BJ (cell line): Measurements from ENCODE around the gene C1orf141. TPM values are rescaled to one million over a fixed set of nuclear protein-coding genes. Genes with fewer than 3 reads are reported as not detected.

Source experiments
- CTCF ChIA-PET: fragments of 350-600 bp; formaldehyde crosslinking; extraction: SDS; loops from one replicate; lab custom pipeline; 2021; ENCODE audit warnings: antibody characterized with exemption, inconsistent platforms; lab: Yijun Ruan, JAX
- POLR2A ChIA-PET: fragments of 300-600 bp; sonication (Branson Sonifier 250); formaldehyde crosslinking; extraction: SDS; loops from one replicate; lab custom pipeline; 2021; ENCODE audit warnings: antibody characterized with exemption; lab: Charles Lee
- DNase-seq: peaks from one replicate; pipeline ENCODE4 v3.0.0-alpha.2; 2011; ENCODE audit warnings: low read depth
- H3K27me3 ChIP-seq: 2 replicates; pipeline ENCODE4 v1.6.0; 2011; ENCODE audit warnings: low read length; ENCODE audit not compliant: control insufficient read depth, insufficient read depth
- H3K36me3 ChIP-seq: 2 replicates; pipeline ENCODE4 v1.5.1; 2011; ENCODE audit warnings: low read length; ENCODE audit not compliant: control insufficient read depth, insufficient read depth
- H3K4me3 ChIP-seq: 2 replicates; pipeline ENCODE4 v1.5.1; 2011; ENCODE audit warnings: low read depth, mild to moderate bottlenecking, control low read depth, low read length
- polyA plus RNA-seq: library from polyadenylated mRNA; depleted of rRNA; stranded (reverse); fragments of >200 nt; gene quantifications from 2 replicates; pipeline ENCODE4 v1.2.3, GENCODE V29; 2011
- TF ChIP-seq, protein P1 (sequence below): IDR thresholded peaks from 2 replicates; pipeline ENCODE4 v1.5.1; 2011; ENCODE audit warnings: low read depth, mild to moderate bottlenecking, control low read depth, inconsistent platforms, low read length, moderate library complexity; ENCODE audit not compliant: insufficient read depth

C1orf141 gene
- polyA plus RNA-seq, 1 experiment, result not detected

DNA sequence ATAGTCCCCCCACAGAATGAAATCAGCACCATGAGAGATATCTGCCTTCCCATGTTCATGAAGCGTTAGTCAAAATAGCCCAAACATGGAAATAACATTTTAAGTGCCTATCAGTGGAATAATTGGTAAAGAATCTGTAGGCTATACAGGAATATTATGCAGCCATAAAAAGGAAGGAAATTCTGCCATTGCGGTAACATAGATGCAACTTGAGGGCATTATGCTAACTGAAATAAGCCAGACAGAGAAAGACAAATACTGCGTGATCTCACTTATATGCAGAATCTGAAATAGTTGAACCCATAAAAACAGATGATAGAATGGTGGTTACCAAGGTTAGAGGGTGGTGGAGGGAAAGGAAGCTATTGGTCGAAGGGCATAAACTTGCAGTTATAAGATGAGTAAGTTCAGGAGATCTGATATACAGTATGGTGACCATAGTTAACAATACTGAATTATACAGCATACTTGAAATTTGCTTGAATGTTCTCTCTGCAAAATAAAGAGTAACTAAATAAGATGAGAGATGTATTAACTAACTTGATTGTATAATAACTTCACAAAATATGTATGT, 30.8 kb upstream of the C1orf141 start:
- no peak for DNase-seq
- Histone ChIP-seq H3K27me3 (no peaks in the 10 kb centered on the region), H3K36me3 (no peaks in the 10 kb centered on the region), H3K4me3 (no peak overlapping the region)
- ChIA-PET POLR2A (interaction anchor here (0.7 kb wide), 1 partner anchor 24 kb away, joined by 3 read pairs; no protein-coding TSS in a partner anchor), CTCF (interaction anchor here (1.1 kb wide), 1 partner anchor 17 kb away, joined by 3 read pairs; no protein-coding TSS in a partner anchor)
- TF ChIP-seq, protein P1, sequence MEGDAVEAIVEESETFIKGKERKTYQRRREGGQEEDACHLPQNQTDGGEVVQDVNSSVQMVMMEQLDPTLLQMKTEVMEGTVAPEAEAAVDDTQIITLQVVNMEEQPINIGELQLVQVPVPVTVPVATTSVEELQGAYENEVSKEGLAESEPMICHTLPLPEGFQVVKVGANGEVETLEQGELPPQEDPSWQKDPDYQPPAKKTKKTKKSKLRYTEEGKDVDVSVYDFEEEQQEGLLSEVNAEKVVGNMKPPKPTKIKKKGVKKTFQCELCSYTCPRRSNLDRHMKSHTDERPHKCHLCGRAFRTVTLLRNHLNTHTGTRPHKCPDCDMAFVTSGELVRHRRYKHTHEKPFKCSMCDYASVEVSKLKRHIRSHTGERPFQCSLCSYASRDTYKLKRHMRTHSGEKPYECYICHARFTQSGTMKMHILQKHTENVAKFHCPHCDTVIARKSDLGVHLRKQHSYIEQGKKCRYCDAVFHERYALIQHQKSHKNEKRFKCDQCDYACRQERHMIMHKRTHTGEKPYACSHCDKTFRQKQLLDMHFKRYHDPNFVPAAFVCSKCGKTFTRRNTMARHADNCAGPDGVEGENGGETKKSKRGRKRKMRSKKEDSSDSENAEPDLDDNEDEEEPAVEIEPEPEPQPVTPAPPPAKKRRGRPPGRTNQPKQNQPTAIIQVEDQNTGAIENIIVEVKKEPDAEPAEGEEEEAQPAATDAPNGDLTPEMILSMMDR, result no peak

DNA sequence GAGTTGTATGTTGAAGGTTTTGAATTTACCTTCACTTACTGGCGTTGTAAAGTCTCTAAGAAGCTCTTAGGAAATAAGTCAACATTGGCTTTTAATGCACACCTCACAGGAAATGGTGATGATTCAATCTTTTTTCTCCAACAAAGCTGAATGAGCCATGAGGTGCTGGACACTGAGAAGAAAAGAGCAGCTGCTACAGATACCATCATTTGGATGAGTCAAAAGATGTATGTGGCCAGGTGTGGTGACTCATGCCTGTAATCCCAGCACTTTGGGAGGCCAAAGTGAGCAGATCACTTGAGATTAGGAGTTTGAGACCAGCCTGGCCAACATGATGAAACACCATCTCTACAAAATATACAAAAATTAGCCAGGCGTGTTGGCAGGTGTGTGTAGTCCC, 28.2 kb upstream of the C1orf141 start:
- DNase-seq, result no peak
- Histone ChIP-seq H3K4me3 (no peak overlapping the region), H3K27me3 (no peaks in the 10 kb centered on the region), H3K36me3 (no peaks in the 10 kb centered on the region)
- POLR2A ChIA-PET, result no interaction called here
- TF ChIP-seq, protein P1, result no peak
- CTCF ChIA-PET, result interaction anchor here (1.0 to 1.8 kb wide), 2 partner anchors 10 to 14 kb away, joined by 5 to 6 read pairs; no protein-coding TSS in a partner anchor

DNA sequence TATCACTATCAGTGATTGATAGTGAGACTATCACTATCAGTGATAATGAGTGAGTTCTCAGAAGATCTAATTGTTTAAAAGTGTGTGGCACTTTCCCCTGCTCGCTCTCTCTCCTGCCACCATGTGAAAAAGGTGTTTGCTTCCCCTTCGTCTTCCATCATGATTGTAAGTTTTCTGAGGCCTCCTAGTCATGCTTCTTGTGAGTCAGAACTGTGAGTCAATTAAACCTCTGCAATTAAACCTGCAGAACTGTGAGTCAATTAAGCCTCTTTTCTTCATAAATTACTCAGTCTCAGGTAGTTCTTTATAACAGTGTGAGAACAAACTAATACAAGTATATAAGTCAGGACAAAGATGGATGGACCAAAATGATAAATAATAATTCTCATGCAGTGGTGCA, 24.5 kb upstream of the C1orf141 start:
- Histone ChIP-seq H3K4me3 (no peak overlapping the region), H3K27me3 (0 out of 2 replicates have a peak, but pooled peaks cover 2% of the 10 kb centered on the region), H3K36me3 (no peaks in the 10 kb centered on the region)
- TF ChIP-seq, protein P1, result no peak
- DNase-seq, result no peak
- ChIA-PET POLR2A (no interaction called here), CTCF (interaction anchor here (0.9 kb wide), 1 partner anchor 9 kb away, joined by 3 read pairs; no protein-coding TSS in a partner anchor)

DNA sequence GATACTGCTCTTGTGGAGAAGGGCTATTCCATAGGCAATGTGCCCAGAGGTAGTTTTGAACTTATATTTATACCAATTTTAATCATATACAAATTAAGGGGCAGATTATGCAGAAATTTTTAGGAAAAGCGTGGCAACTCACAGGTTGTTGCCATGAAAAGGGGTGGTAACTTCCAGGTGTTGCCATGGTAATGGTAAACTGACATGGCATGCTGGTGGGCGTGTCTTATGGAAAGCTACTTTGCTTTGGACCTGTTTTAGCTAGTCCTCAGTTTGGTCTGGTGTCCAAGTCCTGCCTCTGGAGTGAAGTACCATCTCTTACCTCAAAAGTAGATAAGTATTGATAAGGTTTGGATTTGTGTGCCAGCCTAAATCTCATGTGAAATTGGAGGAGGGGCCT, 23.6 kb upstream of the C1orf141 start:
- CTCF ChIA-PET, result interaction anchor here (1.0 kb wide), 1 partner anchor 29 kb away, joined by 4 read pairs; no protein-coding TSS in a partner anchor
- no peak for DNase-seq
- TF ChIP-seq, protein P1, result no peak
- POLR2A ChIA-PET, result no interaction called here
- H3K4me3 ChIP-seq, result no peak overlapping the region
- H3K36me3 ChIP-seq, result no peaks in the 10 kb centered on the region
- peaks cover 2% of the 10 kb centered on the region; the same call in 1 of the 2 replicates for H3K27me3 ChIP-seq

DNA sequence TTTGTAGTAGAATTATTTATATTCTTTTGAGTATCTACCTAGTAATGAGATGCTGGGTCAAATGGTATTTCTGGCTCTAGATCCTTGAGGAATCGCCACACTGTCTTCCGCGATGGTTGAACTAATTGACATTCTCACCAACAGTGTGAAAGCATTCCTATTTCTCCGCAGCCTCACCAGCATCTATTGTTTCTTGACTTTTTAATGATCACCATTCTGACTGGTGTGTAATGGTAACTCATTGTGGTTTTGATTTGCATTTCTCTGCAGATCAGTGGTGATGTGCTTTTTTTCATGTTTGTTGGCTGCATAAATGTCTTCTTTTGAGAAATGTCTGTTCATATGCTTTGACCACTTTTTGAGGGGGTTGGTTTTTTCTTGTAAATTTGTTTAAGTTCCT, 16.2 kb upstream of the C1orf141 start:
- Histone ChIP-seq H3K36me3 (no peaks in the 10 kb centered on the region), H3K4me3 (no peak overlapping the region), H3K27me3 (no peaks in the 10 kb centered on the region; the same call in 1 of the 2 replicates)
- CTCF ChIA-PET, result interaction anchor here (2.6 to 4.0 kb wide), 2 partner anchors 61 to 158 kb away, joined by 8 to 143 read pairs; no protein-coding TSS in a partner anchor
- DNase-seq, result no peak
- POLR2A ChIA-PET, result no interaction called here
- TF ChIP-seq, protein P1, result no peak
